ENCODE measurements around the gene PARP12. TPM values are rescaled to one million over a fixed set of nuclear protein-coding genes. Genes with fewer than 3 reads are reported as not detected.

Gene PARP12
- total and polyA plus RNA-seq, 9 of the 15 experiments (the other 6 are each of a cell fraction or from before 2014, with no cell fraction given): 4.6 to 40.4 (median 23.5) TPM

GRCh38 chr7:140003913-140004382, 58.8 kb downstream of the PARP12 start (continued):
- TF ChIP-seq IRF9 (tag; IDR thresholded peaks at IDR 0.05): no peak
- no peak for TF ChIP-seq CUX1 (CRISPR knock-in tag; IDR thresholded peaks at IDR 0.05)
- TF ChIP-seq ZNF764 (CRISPR knock-in tag; IDR thresholded peaks at IDR 0.05; ENCODE audit: low read depth): no peak
- TF ChIP-seq CEBPB (tag; IDR thresholded peaks at IDR 0.05): no peak
- TF ChIP-seq ZC3H8 (IDR thresholded peaks at IDR 0.05): no peak
- TF ChIP-seq TOE1 (IDR thresholded peaks at IDR 0.05; ENCODE audit: borderline replicate concordance): 0 out of 2 replicates have a peak, but pooled peaks have one; percentile 46
- TF ChIP-seq TOE1 (CRISPR knock-in tag; IDR thresholded peaks at IDR 0.05; ENCODE audit: borderline replicate concordance, low read depth): no peak
- 0 out of 2 replicates have a peak, but pooled peaks have one; percentile 20 for TF ChIP-seq HDGF (IDR thresholded peaks at IDR 0.05)
- TF ChIP-seq COPS2 (conservative IDR thresholded peaks at IDR 0.05): no peak
- TF ChIP-seq ZNF512 (tag; IDR thresholded peaks at IDR 0.05): no peak
- no peak for TF ChIP-seq ILF3 (IDR thresholded peaks at IDR 0.05; ENCODE audit: borderline replicate concordance)
- no peak for TF ChIP-seq IRF2 (CRISPR knock-in tag; IDR thresholded peaks at IDR 0.05)
- no peak for TF ChIP-seq SMAD2 (IDR thresholded peaks at IDR 0.05; ENCODE audit: low read depth, low read length)
- no peak for TF ChIP-seq ARID3A (IDR thresholded peaks at IDR 0.05; ENCODE audit: borderline replicate concordance, low read depth, low read length)
- no peak for TF ChIP-seq SAFB2 (IDR thresholded peaks at IDR 0.05; ENCODE audit: borderline replicate concordance, low read depth, low read length, severe bottlenecking)
- peak; percentile 85 to 92 (median 88) for TF ChIP-seq CTCF (IDR thresholded peaks at IDR 0.05 in 2 of 3, conservative IDR thresholded peaks at IDR 0.05 in 1 of 3; ENCODE audit: insufficient read depth in 2 of 3, low read depth in 1 of 3, low read length in 3 of 3)
- no peak; the same call in 1 of the 2 replicates for TF ChIP-seq TARDBP (IDR thresholded peaks at IDR 0.05)

Data from K562 (cell line).